Activated CD8-positive, alpha-beta memory T cell treated with anti-CD3 and anti-CD28 coated beads, Interleukin-2, amount 10 ng/mL, durations not matched to agents 7 days and 5 days (primary cell): ENCODE data around the gene INHA. TPM values are rescaled to one million over a fixed set of nuclear protein-coding genes. Genes with fewer than 3 reads are reported as not detected.

ENCODE experiments used
- ATAC-seq: fragments of 150-1000 bp; cut with Tn5 transposase; one replicate; pipeline ENCODE4 v1.10.0; 2021; ENCODE audit warnings: moderate library complexity
- CTCF ChIA-PET: fragments of 350-600 bp; sonication (Branson Sonifier 250); formaldehyde crosslinking; loops from one replicate; lab custom pipeline; 2021; ENCODE audit warnings: antibody characterized with exemption; lab: Charles Lee
- DNase-seq: peaks from one replicate; pipeline ENCODE4 v3.0.0-alpha.2; 2020
- H3K27ac Mint-ChIP-seq: one replicate; pipeline ENCODE4 v1.8.0; 2021; ENCODE audit warnings: mild to moderate bottlenecking, mixed read lengths
- H3K27me3 Mint-ChIP-seq: one replicate; pipeline ENCODE4 v1.8.0; 2021; ENCODE audit warnings: mixed read lengths
- H3K36me3 Mint-ChIP-seq: one replicate; pipeline ENCODE4 v1.8.0; 2021; ENCODE audit warnings: mild to moderate bottlenecking, mixed read lengths
- H3K4me1 Mint-ChIP-seq: one replicate; pipeline ENCODE4 v1.8.0; 2021; ENCODE audit warnings: mixed read lengths
- H3K4me3 Mint-ChIP-seq: one replicate; pipeline ENCODE4 v1.8.0; 2021; ENCODE audit warnings: mild to moderate bottlenecking, moderate library complexity, mixed read lengths
- H3K9me3 Mint-ChIP-seq: one replicate; pipeline ENCODE4 v1.8.0; 2022; ENCODE audit warnings: low read depth, mixed read lengths
- total RNA-seq, 2 experiments: library from RNA; stranded (reverse); gene quantifications; one replicate each; pipeline ENCODE4 v1.2.3, GENCODE V29; 2021

Gene INHA
- total RNA-seq, 2 experiments from 2014 or later = not detected

GRCh38 chr2:219544567-219544966, 27.5 kb upstream of the INHA start:
- no peak overlapping the region for H3K27ac Mint-ChIP-seq

GRCh38 chr2:219545295-219545942, 26.7 kb upstream of the INHA start:
- Mint-ChIP-seq H3K27ac (no peak overlapping the region), H3K4me3 (no peak overlapping the region), H3K36me3 (peaks cover 1% of the 10 kb centered on the region), H3K4me1 (peaks cover 20% of the 10 kb centered on the region), H3K9me3 (no peaks in the 10 kb centered on the region), H3K27me3 (peaks cover 17% of the 10 kb centered on the region)
- no peak for ATAC-seq
- no peak for DNase-seq
- CTCF ChIA-PET = interaction anchor here (0.7 to 7.2 kb wide), 3 partner anchors 15 to 50 kb away, joined by 3 to 85 read pairs (median 73); partner anchors contain the start of gene GMPPA

More at GRCh38 chr2:219544567-219544966, 27.5 kb upstream of the INHA start:
- Mint-ChIP-seq H3K27me3 (peaks cover 17% of the 10 kb centered on the region), H3K9me3 (no peaks in the 10 kb centered on the region), H3K36me3 (peaks cover 1% of the 10 kb centered on the region), H3K4me1 (peaks cover 20% of the 10 kb centered on the region), H3K4me3 (peak overlapping the region; percentile 84)
- DNase-seq = no peak
- CTCF ChIA-PET = interaction anchor here (2.5 to 8.4 kb wide), 4 partner anchors 15 to 141 kb away, joined by 15 to 85 read pairs (median 66); partner anchors contain the start of gene GMPPA
- ATAC-seq = no peak

- no peak for ATAC-seq
- Mint-ChIP-seq H3K4me3 (no peak overlapping the region), H3K27ac (no peak overlapping the region), H3K27me3 (peaks cover 23% of the 10 kb centered on the region), H3K36me3 (peaks cover 1% of the 10 kb centered on the region), H3K4me1 (peaks cover 20% of the 10 kb centered on the region), H3K9me3 (no peaks in the 10 kb centered on the region)
- CTCF ChIA-PET = interaction anchor here (0.7 to 7.2 kb wide), 2 partner anchors 15 to 50 kb away, joined by 3 to 73 read pairs; partner anchors contain the start of gene GMPPA
- no peak for DNase-seq
These were observed 26.2 kb upstream of the INHA start for GRCh38 chr2:219545943-219546352.

- Mint-ChIP-seq H3K4me1 (peaks cover 12% of the 10 kb centered on the region), H3K36me3 (no peaks in the 10 kb centered on the region), H3K4me3 (no peak overlapping the region), H3K27ac (no peak overlapping the region), H3K27me3 (peaks cover 30% of the 10 kb centered on the region), H3K9me3 (no peaks in the 10 kb centered on the region)
- CTCF ChIA-PET = no interaction called here
- no peak for ATAC-seq
- no peak for DNase-seq
These were observed 24.5 kb upstream of the INHA start for GRCh38 chr2:219547621-219548020.

GRCh38 chr2:219548990-219549389, 23.1 kb upstream of the INHA start:
- no peak for DNase-seq
- Mint-ChIP-seq H3K27ac (no peak overlapping the region), H3K36me3 (no peaks in the 10 kb centered on the region), H3K27me3 (peaks cover 39% of the 10 kb centered on the region), H3K4me3 (no peak overlapping the region), H3K9me3 (no peaks in the 10 kb centered on the region), H3K4me1 (peaks cover 9% of the 10 kb centered on the region)
- ATAC-seq = no peak
- CTCF ChIA-PET = interaction anchor here (0.6 to 2.0 kb wide), 2 partner anchors 8 to 11 kb away, joined by 3 to 7 read pairs; no protein-coding TSS in a partner anchor

- Mint-ChIP-seq H3K4me3 (no peak overlapping the region), H3K36me3 (no peaks in the 10 kb centered on the region)
- DNase-seq = no peak
These were observed 22.5 kb upstream of the INHA start for GRCh38 chr2:219549619-219550018.

GRCh38 chr2:219551441-219552381, 20.4 kb upstream of the INHA start:
- ATAC-seq (peak; percentile 31), DNase-seq (peak; percentile 50)
- H3K4me1 Mint-ChIP-seq = peaks cover 4% of the 10 kb centered on the region
- H3K4me3 Mint-ChIP-seq = peak overlapping the region; percentile 60
- no peaks in the 10 kb centered on the region for H3K9me3 Mint-ChIP-seq
- H3K27ac Mint-ChIP-seq = no peak overlapping the region
- no peaks in the 10 kb centered on the region for H3K36me3 Mint-ChIP-seq
- CTCF ChIA-PET = interaction anchor here (0.8 to 3.7 kb wide), 7 partner anchors 9 to 572 kb away, joined by 3 to 15 read pairs (median 4); partner anchors contain the start of genes CHPF and STK11IP
- H3K27me3 Mint-ChIP-seq = peaks cover 28% of the 10 kb centered on the region

More at GRCh38 chr2:219549619-219550018, 22.5 kb upstream of the INHA start:
- Mint-ChIP-seq H3K27me3 (peaks cover 38% of the 10 kb centered on the region), H3K27ac (no peak overlapping the region), H3K9me3 (no peaks in the 10 kb centered on the region), H3K4me1 (peaks cover 4% of the 10 kb centered on the region)
- ATAC-seq = no peak
- CTCF ChIA-PET = interaction anchor here (0.6 to 2.0 kb wide), 2 partner anchors 8 to 11 kb away, joined by 3 to 7 read pairs; no protein-coding TSS in a partner anchor

GRCh38 chr2:219552382-219553167, 19.5 kb upstream of the INHA start:
- H3K4me1 Mint-ChIP-seq = peaks cover 4% of the 10 kb centered on the region

GRCh38 chr2:219553168-219553417, 19.0 kb upstream of the INHA start:
- ATAC-seq = no peak
- Mint-ChIP-seq H3K9me3 (no peaks in the 10 kb centered on the region), H3K27me3 (peaks cover 28% of the 10 kb centered on the region), H3K27ac (no peak overlapping the region), H3K36me3 (no peaks in the 10 kb centered on the region), H3K4me1 (peaks cover 4% of the 10 kb centered on the region), H3K4me3 (no peak overlapping the region)
- DNase-seq = no peak
- CTCF ChIA-PET = interaction anchor here (2.4 to 3.7 kb wide), 2 partner anchors 8 to 10 kb away, joined by 13 to 15 read pairs; partner anchors contain the start of gene CHPF

More at GRCh38 chr2:219552382-219553167, 19.5 kb upstream of the INHA start:
- CTCF ChIA-PET = interaction anchor here (0.9 to 3.7 kb wide), 4 partner anchors 8 to 45 kb away, joined by 3 to 15 read pairs (median 8); partner anchors contain the start of genes CHPF and STK11IP
- Mint-ChIP-seq H3K27me3 (peaks cover 28% of the 10 kb centered on the region), H3K9me3 (no peaks in the 10 kb centered on the region), H3K27ac (no peak overlapping the region), H3K4me3 (peak overlapping the region; percentile 60), H3K36me3 (no peaks in the 10 kb centered on the region)
- peak; percentile 85 for DNase-seq
- peak; percentile 90 for ATAC-seq

- DNase-seq (no peak), ATAC-seq (no peak)
- no peak overlapping the region for H3K4me3 Mint-ChIP-seq
- peaks cover 4% of the 10 kb centered on the region for H3K4me1 Mint-ChIP-seq
- H3K9me3 Mint-ChIP-seq = no peaks in the 10 kb centered on the region
- CTCF ChIA-PET = interaction anchor here (2.4 to 3.7 kb wide), 2 partner anchors 7 to 11 kb away, joined by 13 to 15 read pairs; partner anchors contain the start of gene CHPF
- peaks cover 28% of the 10 kb centered on the region for H3K27me3 Mint-ChIP-seq
- H3K27ac Mint-ChIP-seq = no peak overlapping the region
- H3K36me3 Mint-ChIP-seq = no peaks in the 10 kb centered on the region
These were observed 18.6 kb upstream of the INHA start for GRCh38 chr2:219553463-219553963.

- Mint-ChIP-seq H3K27ac (no peak overlapping the region), H3K4me3 (no peak overlapping the region), H3K9me3 (no peaks in the 10 kb centered on the region), H3K4me1 (peaks cover 4% of the 10 kb centered on the region), H3K27me3 (peaks cover 28% of the 10 kb centered on the region), H3K36me3 (no peaks in the 10 kb centered on the region)
- no peak for DNase-seq
- CTCF ChIA-PET = interaction anchor here (1.4 to 2.4 kb wide), 2 partner anchors 11 to 12 kb away, joined by 4 to 13 read pairs; partner anchors contain the start of genes CHPF and TMEM198
- ATAC-seq = no peak
These were observed 17.8 kb upstream of the INHA start for GRCh38 chr2:219554350-219554749.

- peaks cover 22% of the 10 kb centered on the region for H3K27me3 Mint-ChIP-seq
- no peaks in the 10 kb centered on the region for H3K9me3 Mint-ChIP-seq
- no peak overlapping the region for H3K27ac Mint-ChIP-seq
- H3K4me1 Mint-ChIP-seq = peaks cover 4% of the 10 kb centered on the region
- H3K36me3 Mint-ChIP-seq = no peaks in the 10 kb centered on the region
- H3K4me3 Mint-ChIP-seq = no peak overlapping the region
- CTCF ChIA-PET = interaction anchor here (1.4 to 2.4 kb wide), 2 partner anchors 13 to 14 kb away, joined by 4 to 11 read pairs; partner anchors contain the start of genes CHPF and TMEM198
- DNase-seq (no peak), ATAC-seq (no peak)
These were observed 16.2 kb upstream of the INHA start for GRCh38 chr2:219555956-219556355.
